GM23338 (cell line): ENCODE results near the gene PLET1. TPM values are rescaled to one million over a fixed set of nuclear protein-coding genes. Genes with fewer than 3 reads are reported as not detected.

ENCODE experiments used
- ATAC-seq: fragments of 200-7000 bp; cut with Tn5 transposase; 3 replicates; pipeline ENCODE4 v1.9.1; 2020
- DNase-seq: peaks from one replicate; pipeline ENCODE4 v3.0.0-alpha.2; 2015; ENCODE audit warnings: low spot score
- H2AFZ ChIP-seq: fragments of 200-600 bp; sonication (generic); 2 replicates; pipeline ENCODE4 v1.8.0; 2016; ENCODE audit warnings: antibody characterized with exemption, mild to moderate bottlenecking, moderate library complexity
- H3F3A ChIP-seq: fragments of 200-600 bp; sonication (generic); replicated peaks from 2 replicates; pipeline ENCODE4 v1.8.0; 2017; ENCODE audit warnings: antibody characterized with exemption, mixed run types, low read depth
- H3K27ac ChIP-seq: fragments of 200-600 bp; sonication (generic); 2 replicates; pipeline ENCODE4 v1.6.1; 2016; ENCODE audit warnings: low read depth
- H3K27me3 ChIP-seq: fragments of 200-600 bp; sonication (generic); 2 replicates; pipeline ENCODE4 v1.8.0; 2016; ENCODE audit warnings: mild to moderate bottlenecking, mixed run types, moderate library complexity; ENCODE audit not compliant: insufficient read depth
- H3K36me3 ChIP-seq: fragments of 200-600 bp; sonication (generic); 2 replicates; pipeline ENCODE4 v1.8.0; 2016; ENCODE audit warnings: mild to moderate bottlenecking; ENCODE audit not compliant: insufficient read depth
- H3K4me1 ChIP-seq: fragments of 200-600 bp; sonication (generic); 2 replicates; pipeline ENCODE4 v1.8.0; 2016; ENCODE audit warnings: mild to moderate bottlenecking, moderate library complexity; ENCODE audit not compliant: insufficient read depth
- H3K4me2 ChIP-seq: fragments of 200-600 bp; sonication (generic); 2 replicates; pipeline ENCODE4 v1.7.1; 2017; ENCODE audit warnings: mixed run types
- H3K4me3 ChIP-seq: fragments of 200-600 bp; sonication (generic); 2 replicates; pipeline ENCODE4 v1.6.1; 2016; ENCODE audit warnings: mixed run types
- H3K79me2 ChIP-seq: fragments of 200-600 bp; sonication (generic); replicated peaks from 2 replicates; pipeline ENCODE4 v1.8.0; 2017; ENCODE audit warnings: mild to moderate bottlenecking; ENCODE audit not compliant: insufficient read depth
- H3K9me2 ChIP-seq: fragments of 200-600 bp; sonication (generic); 2 replicates; pipeline ENCODE4 v1.8.0; 2017; ENCODE audit not compliant: insufficient read depth
- H4K20me1 ChIP-seq: fragments of 200-600 bp; sonication (generic); replicated peaks from 2 replicates; pipeline ENCODE4 v1.8.0; 2017; ENCODE audit warnings: mild to moderate bottlenecking; ENCODE audit not compliant: insufficient read depth
- H3K27ac Mint-ChIP-seq: 2 replicates; pipeline ENCODE4 v1.8.0; 2020; ENCODE audit warnings: inconsistent platforms, mild to moderate bottlenecking, moderate library complexity, mixed read lengths
- H3K27me3 Mint-ChIP-seq: 3 replicates; pipeline ENCODE4 v1.8.0; 2022; ENCODE audit warnings: low read depth, mild to moderate bottlenecking, moderate library complexity, mixed read lengths, inconsistent platforms; ENCODE audit not compliant: insufficient read depth, poor library complexity
- H3K36me3 Mint-ChIP-seq: 3 replicates; pipeline ENCODE4 v1.8.0; 2021; ENCODE audit warnings: low read depth, mild to moderate bottlenecking, inconsistent platforms, moderate library complexity, mixed read lengths
- H3K4me1 Mint-ChIP-seq: 3 replicates; pipeline ENCODE4 v1.8.0; 2020; ENCODE audit warnings: mild to moderate bottlenecking, inconsistent platforms, mixed read lengths
- H3K4me3 Mint-ChIP-seq: 3 replicates; pipeline ENCODE4 v1.8.0; 2021; ENCODE audit warnings: moderate library complexity, mild to moderate bottlenecking, inconsistent platforms, mixed read lengths
- H3K9me3 Mint-ChIP-seq: 3 replicates; pipeline ENCODE4 v1.8.0; 2020; ENCODE audit warnings: moderate library complexity, mild to moderate bottlenecking, inconsistent platforms, mixed read lengths
- CTCF ChIP-seq, 2 experiments: fragments of 200-600 bp in 1 of 2; sonication (generic) in 1 of 2; conservative IDR thresholded peaks; 2 replicates each; pipeline versions ENCODE4 v1.5.1 to v1.6.1; 2016 to 2017; ENCODE audit warnings: antibody characterized with exemption in 2 of 2, low read depth in 2 of 2, mild to moderate bottlenecking in 2 of 2, moderate library complexity in 1 of 2
- EZH2 ChIP-seq: fragments of 200-600 bp; sonication (generic); IDR thresholded peaks from one replicate; pipeline ENCODE4 v1.8.0; 2017; ENCODE audit warnings: antibody characterized with exemption, mild to moderate bottlenecking, low read depth; ENCODE audit not compliant: unreplicated experiment
- ZNF114 ChIP-seq: fragments of 250-450 bp; sonication (Bioruptor Pico); IDR thresholded peaks from 2 replicates; pipeline ENCODE4 v1.5.0; 2020; ENCODE audit warnings: mild to moderate bottlenecking, moderate library complexity
- ZNF462 ChIP-seq: fragments of 250-450 bp; sonication (Bioruptor Pico); IDR thresholded peaks from 2 replicates; pipeline ENCODE4 v1.5.0; 2020; ENCODE audit warnings: mild to moderate bottlenecking, moderate library complexity
- polyA plus RNA-seq: library from polyadenylated mRNA; unstranded; fragments of >200 nt; fragmentation: Nextera tagmentation; extraction: Ambion mirVana; gene quantifications from 2 replicates; pipeline ENCODE4 v1.2.1, GENCODE V29; 2016
- total RNA-seq: library from RNA; depleted of rRNA; stranded (reverse); fragments of >200 nt; shearing (Covaris generic); gene quantifications from 2 replicates; pipeline ENCODE4 v1.2.3, GENCODE V29; 2014
- TF ChIP-seq, protein P1 (sequence below): IDR thresholded peaks from one replicate; pipeline ENCODE4 v1.6.1; 2018; ENCODE audit warnings: antibody characterized with exemption; ENCODE audit not compliant: unreplicated experiment
- TF ChIP-seq, protein P2 (sequence below): IDR thresholded peaks from 2 replicates; pipeline ENCODE4 v1.6.1; 2016; ENCODE audit warnings: antibody characterized with exemption

PLET1 gene
- total and polyA plus RNA-seq, 2 experiments from 2014 or later = not detected

GRCh38 chr11:112231952-112232351, 28.7 kb downstream of the PLET1 start:
- DNase-seq = no peak
- no peak overlapping the region for H3K4me3 Mint-ChIP-seq
- no peaks in the 10 kb centered on the region for H3F3A ChIP-seq
- H3K27me3 ChIP-seq = no peaks in the 10 kb centered on the region
- ATAC-seq = no peak
- H3K9me2 ChIP-seq = no peaks in the 10 kb centered on the region
- TF ChIP-seq ZNF114 (CRISPR knock-in tag) (no peak), ZNF462 (CRISPR knock-in tag) (no peak), CTCF (conservative IDR thresholded peaks at IDR 0.05; ENCODE audit: low read depth in 2 of 2) (no peak), EZH2 (no peak)
- TF ChIP-seq, protein P1, sequence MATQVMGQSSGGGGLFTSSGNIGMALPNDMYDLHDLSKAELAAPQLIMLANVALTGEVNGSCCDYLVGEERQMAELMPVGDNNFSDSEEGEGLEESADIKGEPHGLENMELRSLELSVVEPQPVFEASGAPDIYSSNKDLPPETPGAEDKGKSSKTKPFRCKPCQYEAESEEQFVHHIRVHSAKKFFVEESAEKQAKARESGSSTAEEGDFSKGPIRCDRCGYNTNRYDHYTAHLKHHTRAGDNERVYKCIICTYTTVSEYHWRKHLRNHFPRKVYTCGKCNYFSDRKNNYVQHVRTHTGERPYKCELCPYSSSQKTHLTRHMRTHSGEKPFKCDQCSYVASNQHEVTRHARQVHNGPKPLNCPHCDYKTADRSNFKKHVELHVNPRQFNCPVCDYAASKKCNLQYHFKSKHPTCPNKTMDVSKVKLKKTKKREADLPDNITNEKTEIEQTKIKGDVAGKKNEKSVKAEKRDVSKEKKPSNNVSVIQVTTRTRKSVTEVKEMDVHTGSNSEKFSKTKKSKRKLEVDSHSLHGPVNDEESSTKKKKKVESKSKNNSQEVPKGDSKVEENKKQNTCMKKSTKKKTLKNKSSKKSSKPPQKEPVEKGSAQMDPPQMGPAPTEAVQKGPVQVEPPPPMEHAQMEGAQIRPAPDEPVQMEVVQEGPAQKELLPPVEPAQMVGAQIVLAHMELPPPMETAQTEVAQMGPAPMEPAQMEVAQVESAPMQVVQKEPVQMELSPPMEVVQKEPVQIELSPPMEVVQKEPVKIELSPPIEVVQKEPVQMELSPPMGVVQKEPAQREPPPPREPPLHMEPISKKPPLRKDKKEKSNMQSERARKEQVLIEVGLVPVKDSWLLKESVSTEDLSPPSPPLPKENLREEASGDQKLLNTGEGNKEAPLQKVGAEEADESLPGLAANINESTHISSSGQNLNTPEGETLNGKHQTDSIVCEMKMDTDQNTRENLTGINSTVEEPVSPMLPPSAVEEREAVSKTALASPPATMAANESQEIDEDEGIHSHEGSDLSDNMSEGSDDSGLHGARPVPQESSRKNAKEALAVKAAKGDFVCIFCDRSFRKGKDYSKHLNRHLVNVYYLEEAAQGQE = no peak
- TF ChIP-seq, protein P2, sequence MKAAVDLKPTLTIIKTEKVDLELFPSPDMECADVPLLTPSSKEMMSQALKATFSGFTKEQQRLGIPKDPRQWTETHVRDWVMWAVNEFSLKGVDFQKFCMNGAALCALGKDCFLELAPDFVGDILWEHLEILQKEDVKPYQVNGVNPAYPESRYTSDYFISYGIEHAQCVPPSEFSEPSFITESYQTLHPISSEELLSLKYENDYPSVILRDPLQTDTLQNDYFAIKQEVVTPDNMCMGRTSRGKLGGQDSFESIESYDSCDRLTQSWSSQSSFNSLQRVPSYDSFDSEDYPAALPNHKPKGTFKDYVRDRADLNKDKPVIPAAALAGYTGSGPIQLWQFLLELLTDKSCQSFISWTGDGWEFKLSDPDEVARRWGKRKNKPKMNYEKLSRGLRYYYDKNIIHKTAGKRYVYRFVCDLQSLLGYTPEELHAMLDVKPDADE = no peak
- peaks cover 7% of the 10 kb centered on the region for H3K4me1 ChIP-seq
- H3K79me2 ChIP-seq = peaks cover 31% of the 10 kb centered on the region
- no peak overlapping the region for H3K4me3 ChIP-seq
- no peak overlapping the region; the same call in 1 of the 2 replicates for H3K27ac ChIP-seq
- H3K4me1 Mint-ChIP-seq = peaks cover 11% of the 10 kb centered on the region
- H4K20me1 ChIP-seq = peaks cover 5% of the 10 kb centered on the region; the same call in 1 of the 2 replicates
- H3K27ac Mint-ChIP-seq = no peak overlapping the region
- no peak overlapping the region for H2AFZ ChIP-seq
- H3K36me3 Mint-ChIP-seq = peaks cover 27% of the 10 kb centered on the region
- no peaks in the 10 kb centered on the region for H3K9me3 Mint-ChIP-seq
- H3K27me3 Mint-ChIP-seq = peaks cover 2% of the 10 kb centered on the region
- H3K4me2 ChIP-seq = no peak overlapping the region
- peaks cover 28% of the 10 kb centered on the region; the same call in 1 of the 2 replicates for H3K36me3 ChIP-seq
